Mesenchymal stem cell (in vitro differentiated cells and primary cell): Measurements from ENCODE around the gene NACC1.
A peak's percentile ranks its signal among the peaks of the same experiment; 100 is the strongest.

ENCODE experiments used
- DNase-seq: peaks from one replicate; pipeline ENCODE4 v3.0.0-alpha.2; 2013
- H2AFZ ChIP-seq: one replicate; pipeline ENCODE4 v1.6.1; 2013; ENCODE audit warnings: low read depth, mild to moderate bottlenecking, control low read depth, inconsistent platforms, low read length, moderate library complexity
- H2AK5ac ChIP-seq: 2 replicates; pipeline ENCODE4 v1.6.1; 2013; ENCODE audit warnings: low read length, moderate library complexity, mild to moderate bottlenecking, inconsistent platforms; ENCODE audit not compliant: severe bottlenecking
- H2BK120ac ChIP-seq: one replicate; pipeline ENCODE4 v1.6.1; 2013; ENCODE audit warnings: low read depth, mild to moderate bottlenecking, inconsistent platforms, low read length, moderate library complexity
- H2BK12ac ChIP-seq, 2 experiments: one replicate each; pipeline ENCODE4 v1.6.1; 2013; ENCODE audit warnings: inconsistent platforms in 2 of 2, low read length in 2 of 2, mild to moderate bottlenecking in 2 of 2, moderate library complexity in 2 of 2, control low read depth in 1 of 2
- H2BK15ac ChIP-seq: one replicate; pipeline ENCODE4 v1.6.1; 2013; ENCODE audit warnings: mild to moderate bottlenecking, low read depth, inconsistent platforms; ENCODE audit not compliant: poor library complexity, severe bottlenecking
- H2BK5ac ChIP-seq: 2 replicates; pipeline ENCODE4 v1.6.1; 2013; ENCODE audit warnings: low read depth, mild to moderate bottlenecking, low read length, control low read depth, inconsistent platforms; ENCODE audit not compliant: poor library complexity, severe bottlenecking
- H3K14ac ChIP-seq, 2 experiments: one replicate each; pipeline ENCODE4 v1.6.1; 2013; ENCODE audit warnings: inconsistent platforms in 2 of 2, low read length in 2 of 2, control low read depth in 1 of 2, mild to moderate bottlenecking in 1 of 2, moderate library complexity in 1 of 2
- H3K18ac ChIP-seq, 2 experiments: one replicate each; pipeline ENCODE4 v1.6.1; 2013; ENCODE audit warnings: inconsistent platforms in 2 of 2, low read length in 2 of 2, control low read depth in 1 of 2, low read depth in 1 of 2, mild to moderate bottlenecking in 1 of 2
- H3K23ac ChIP-seq, 2 experiments: one replicate each; pipeline ENCODE4 v1.6.1; 2013; ENCODE audit warnings: inconsistent platforms in 2 of 2, low read length in 2 of 2, mild to moderate bottlenecking in 2 of 2, moderate library complexity in 2 of 2, control low read depth in 1 of 2
- H3K27ac ChIP-seq: 2 replicates; pipeline ENCODE4 v1.5.1; 2013; ENCODE audit warnings: mild to moderate bottlenecking, moderate library complexity, low read length, control low read depth, inconsistent platforms; ENCODE audit not compliant: poor library complexity, severe bottlenecking
- H3K27me3 ChIP-seq, 2 experiments: 2 replicates each; pipeline versions ENCODE4 v1.6.1 to v1.7.0; 2013; ENCODE audit warnings: low read length in 2 of 2, mild to moderate bottlenecking in 2 of 2, moderate library complexity in 2 of 2, control low read depth in 1 of 2, inconsistent platforms in 1 of 2; ENCODE audit not compliant: control insufficient read depth in 1 of 2, insufficient read depth in 1 of 2
- H3K36me3 ChIP-seq, 2 experiments: 2 replicates each; pipeline versions ENCODE4 v1.6.1 to v1.7.0; 2013; ENCODE audit warnings: low read length in 2 of 2, control low read depth in 1 of 2, inconsistent platforms in 1 of 2, low read depth in 1 of 2, mild to moderate bottlenecking in 1 of 2; ENCODE audit not compliant: insufficient read depth in 2 of 2, control insufficient read depth in 1 of 2
- H3K4ac ChIP-seq, 2 experiments: one replicate each; pipeline ENCODE4 v1.6.1; 2013; ENCODE audit warnings: inconsistent platforms in 2 of 2, low read length in 2 of 2, mild to moderate bottlenecking in 2 of 2, moderate library complexity in 2 of 2, control low read depth in 1 of 2, low read depth in 1 of 2
- H3K4me1 ChIP-seq: 2 replicates; pipeline ENCODE4 v1.6.1; 2013; ENCODE audit warnings: low read depth, low read length, control low read depth; ENCODE audit not compliant: control insufficient read depth, insufficient read depth
- H3K4me2 ChIP-seq: 2 replicates; pipeline ENCODE4 v1.6.1; 2013; ENCODE audit warnings: low read length, mild to moderate bottlenecking, inconsistent platforms; ENCODE audit not compliant: poor library complexity, severe bottlenecking
- H3K4me3 ChIP-seq, 2 experiments: 2 replicates each; pipeline versions ENCODE4 v1.5.1 to v1.7.0; 2013; ENCODE audit warnings: low read length in 2 of 2, mild to moderate bottlenecking in 2 of 2, control low read depth in 1 of 2, low read depth in 1 of 2; ENCODE audit not compliant: insufficient read depth in 1 of 2
- H3K79me1 ChIP-seq: replicated peaks from 2 replicates; pipeline ENCODE4 v1.6.1; 2013; ENCODE audit warnings: mild to moderate bottlenecking, control low read depth, low read length, inconsistent platforms; ENCODE audit not compliant: poor library complexity, severe bottlenecking
- H3K9ac ChIP-seq: 2 replicates; pipeline ENCODE4 v1.7.0; 2013; ENCODE audit warnings: mild to moderate bottlenecking, low read length, moderate library complexity
- H3K9me3 ChIP-seq: 2 replicates; pipeline ENCODE4 v1.7.0; 2013; ENCODE audit warnings: mild to moderate bottlenecking, low read length; ENCODE audit not compliant: control insufficient read depth
- H4K8ac ChIP-seq: one replicate; pipeline ENCODE4 v1.6.1; 2013; ENCODE audit warnings: inconsistent platforms, mild to moderate bottlenecking, low read length, moderate library complexity
- H4K91ac ChIP-seq: one replicate; pipeline ENCODE4 v1.6.1; 2013; ENCODE audit warnings: mild to moderate bottlenecking, low read length, inconsistent platforms
- WGBS: methylation state at CpG from one replicate; pipeline ENCODE4 v1.1.7; 2013; ENCODE audit warnings: mixed read lengths; 5-methylcytosine and 5-hydroxymethylcytosine counted together

NACC1 gene

GRCh38 chr19:13171146-13171545, 53.1 kb downstream of the NACC1 start:
- no peak overlapping the region for H3K9ac ChIP-seq
- no peak for DNase-seq
- H2AFZ ChIP-seq = no peak overlapping the region
- H3K36me3 ChIP-seq = no peaks in the 10 kb centered on the region
- no peak overlapping the region for H2BK15ac ChIP-seq
- peak overlapping the region; percentile 16 for H2AK5ac ChIP-seq
- H3K4me1 ChIP-seq = peaks cover 31% of the 10 kb centered on the region
- H3K79me1 ChIP-seq = peaks cover 2% of the 10 kb centered on the region
- H2BK12ac ChIP-seq = peak overlapping the region in 1 of 2 experiments; percentile 8
- H3K9me3 ChIP-seq = no peaks in the 10 kb centered on the region
- peak overlapping the region; percentile 43 for H4K91ac ChIP-seq
- WGBS = 95% methylated on average over 7 of the region's 7 CpGs
- H3K18ac ChIP-seq = no peak overlapping the region
- H4K8ac ChIP-seq = peak overlapping the region; percentile 15
- H3K4me2 ChIP-seq = no peak overlapping the region
- no peak overlapping the region for H3K4me3 ChIP-seq
- H3K27me3 ChIP-seq = no peaks in the 10 kb centered on the region
- no peak overlapping the region for H3K14ac ChIP-seq
- H3K27ac ChIP-seq = no peak overlapping the region
- H3K23ac ChIP-seq = no peak overlapping the region
- no peak overlapping the region for H2BK120ac ChIP-seq
- H3K4ac ChIP-seq = no peak overlapping the region
- H2BK5ac ChIP-seq = no peak overlapping the region

DNA sequence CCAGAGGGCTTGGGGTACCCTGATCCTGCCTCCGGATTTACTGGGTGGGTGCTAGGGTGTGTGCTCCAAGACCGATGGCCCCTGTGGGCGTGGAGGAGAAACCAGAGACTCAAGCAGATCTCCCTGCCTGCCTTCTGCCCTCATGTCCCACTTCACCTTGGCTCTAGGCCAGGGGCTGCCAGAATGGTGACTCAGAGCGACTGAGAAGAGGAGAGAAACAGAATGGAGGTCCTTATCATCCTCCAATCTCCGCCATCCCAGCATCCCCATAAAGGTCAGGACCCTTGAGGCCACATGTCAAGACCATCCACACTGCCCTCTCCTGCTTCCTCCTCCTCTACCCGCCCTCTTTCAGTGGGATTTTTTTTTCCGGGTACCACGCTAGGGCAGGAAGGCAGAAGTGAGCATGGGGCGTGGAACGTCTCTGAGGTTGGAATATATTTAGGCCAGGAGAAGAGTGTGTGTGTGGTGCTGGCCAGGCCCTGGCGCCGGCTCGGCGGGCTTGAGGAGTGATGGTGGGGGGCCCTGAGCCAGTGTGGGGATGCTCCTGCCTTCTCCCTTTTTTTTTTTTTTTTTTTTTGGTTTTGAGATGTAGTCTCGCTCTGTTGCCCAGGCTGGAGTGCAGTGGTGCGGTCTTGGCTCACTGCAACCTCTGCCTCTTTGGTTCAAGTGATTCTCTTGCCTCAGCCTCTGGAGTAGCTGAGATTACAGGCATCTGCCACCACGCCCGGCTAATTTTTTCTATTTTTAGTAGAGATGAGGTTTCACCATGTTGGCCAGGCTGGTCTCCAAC, 54.5 kb downstream of the NACC1 start:
- peak overlapping the region; percentile 68 for H2BK120ac ChIP-seq
- no peak overlapping the region for H3K23ac ChIP-seq

DNA sequence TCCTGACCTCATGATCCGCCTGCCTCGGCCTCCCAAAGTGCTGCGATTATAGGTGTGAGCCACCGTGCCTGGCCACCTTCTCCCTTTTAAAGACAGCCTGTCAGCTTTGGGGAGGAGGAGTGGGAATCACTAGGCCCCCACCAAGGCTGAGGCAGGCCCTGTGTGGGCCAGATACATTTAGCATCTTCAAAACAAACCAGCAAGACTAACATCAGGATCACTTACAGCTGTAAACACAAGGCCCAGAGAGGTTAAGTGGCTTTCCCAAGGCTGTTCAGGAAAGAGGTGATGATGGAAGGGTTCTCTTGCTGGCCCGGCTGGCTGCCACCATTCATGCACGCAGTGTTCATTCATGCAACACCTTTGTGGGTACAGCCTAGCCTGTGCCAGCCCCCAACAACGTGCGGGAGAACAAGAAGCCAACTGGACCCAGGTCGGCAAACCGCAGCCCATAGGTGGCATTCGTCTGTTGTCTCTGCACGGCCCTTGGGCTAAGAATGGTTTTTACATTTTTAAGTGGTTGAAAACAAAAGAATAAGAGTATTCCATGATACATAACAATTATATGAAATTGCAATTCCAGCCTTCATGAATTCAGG, 55.2 kb downstream of the NACC1 start:
- peak overlapping the region; percentile 40 to 66 for H3K4ac ChIP-seq
- DNase-seq = no peak
- no peaks in the 10 kb centered on the region for H3K9me3 ChIP-seq
- H2AK5ac ChIP-seq = peak overlapping the region; percentile 85
- H3K18ac ChIP-seq = peak overlapping the region; percentile 37 to 54
- no peak overlapping the region for H3K23ac ChIP-seq
- H2BK5ac ChIP-seq = no peak overlapping the region
- no peak overlapping the region for H3K27ac ChIP-seq
- H3K27me3 ChIP-seq = no peaks in the 10 kb centered on the region
- H3K9ac ChIP-seq = peak overlapping the region; percentile 42
- H3K4me2 ChIP-seq = no peak overlapping the region
- no peaks in the 10 kb centered on the region for H3K36me3 ChIP-seq
- peak overlapping the region; percentile 5 for H4K8ac ChIP-seq
- WGBS = 92% methylated on average over 11 of the region's 12 CpGs
- H4K91ac ChIP-seq = no peak overlapping the region
- peak overlapping the region; percentile 39 for H2BK120ac ChIP-seq
- H3K4me1 ChIP-seq = peaks cover 29% of the 10 kb centered on the region
- no peak overlapping the region for H3K4me3 ChIP-seq
- H3K79me1 ChIP-seq = peaks cover 2% of the 10 kb centered on the region
- no peak overlapping the region for H2BK15ac ChIP-seq
- no peak overlapping the region for H2AFZ ChIP-seq
- peak overlapping the region; percentile 86 to 96 for H2BK12ac ChIP-seq
- peak overlapping the region in 1 of 2 experiments; percentile 2 for H3K14ac ChIP-seq

More for the DNA sequence above, 54.5 kb downstream of the NACC1 start:
- Histone ChIP-seq H3K9ac (peak overlapping the region; percentile 36), H3K4me1 (peaks cover 29% of the 10 kb centered on the region), H3K36me3 (no peaks in the 10 kb centered on the region), H3K27me3 (no peaks in the 10 kb centered on the region), H2AK5ac (peak overlapping the region; percentile 88), H3K14ac (no peak overlapping the region), H3K4ac (peak overlapping the region; percentile 89 to 90), H3K27ac (peak overlapping the region; percentile 9), H3K18ac (peak overlapping the region; percentile 86 to 87), H2BK12ac (peak overlapping the region; percentile 84 to 91), H2BK5ac (no peak overlapping the region), H4K8ac (peak overlapping the region; percentile 95), H3K79me1 (peaks cover 2% of the 10 kb centered on the region), H3K4me2 (no peak overlapping the region), H2BK15ac (peak overlapping the region; percentile 76), H4K91ac (peak overlapping the region; percentile 98), H2AFZ (no peak overlapping the region), H3K9me3 (no peaks in the 10 kb centered on the region), H3K4me3 (peak overlapping the region in 1 of 2 experiments; percentile 46)
- DNase-seq = peak; percentile 91
- 50% methylated on average over 13 of the region's 18 CpGs for WGBS

GRCh38 chr19:13176345-13176744, 58.3 kb downstream of the NACC1 start:
- H3K9me3 ChIP-seq = no peaks in the 10 kb centered on the region
- H3K4me2 ChIP-seq = no peak overlapping the region
- peak overlapping the region; percentile 82 for H2AK5ac ChIP-seq
- H3K4ac ChIP-seq = no peak overlapping the region
- H3K79me1 ChIP-seq = no peaks in the 10 kb centered on the region
- H3K36me3 ChIP-seq = no peaks in the 10 kb centered on the region
- H3K23ac ChIP-seq = no peak overlapping the region
- H3K4me1 ChIP-seq = peaks cover 18% of the 10 kb centered on the region
- no peaks in the 10 kb centered on the region for H3K27me3 ChIP-seq
- no peak overlapping the region for H3K4me3 ChIP-seq
- H2BK5ac ChIP-seq = no peak overlapping the region
- H4K8ac ChIP-seq = no peak overlapping the region
- H3K27ac ChIP-seq = peak overlapping the region; percentile 36
- no peak overlapping the region for H2AFZ ChIP-seq
- no peak for DNase-seq
- H3K14ac ChIP-seq = no peak overlapping the region
- no peak overlapping the region for H3K9ac ChIP-seq
- H2BK120ac ChIP-seq = no peak overlapping the region
- H2BK15ac ChIP-seq = no peak overlapping the region
- no peak overlapping the region for H4K91ac ChIP-seq
- H2BK12ac ChIP-seq = no peak overlapping the region
- WGBS = 87% methylated on average over 8 of the region's 8 CpGs
- no peak overlapping the region for H3K18ac ChIP-seq
